Measurements from ENCODE around the gene TOP3B. TPM values are rescaled to one million over a fixed set of nuclear protein-coding genes. Genes with fewer than 3 reads are reported as not detected.

The TOP3B gene
- total RNA-seq, 4 donors from 2014 or later: 16.6 to 27.3 (median 22.8) TPM

DNA sequence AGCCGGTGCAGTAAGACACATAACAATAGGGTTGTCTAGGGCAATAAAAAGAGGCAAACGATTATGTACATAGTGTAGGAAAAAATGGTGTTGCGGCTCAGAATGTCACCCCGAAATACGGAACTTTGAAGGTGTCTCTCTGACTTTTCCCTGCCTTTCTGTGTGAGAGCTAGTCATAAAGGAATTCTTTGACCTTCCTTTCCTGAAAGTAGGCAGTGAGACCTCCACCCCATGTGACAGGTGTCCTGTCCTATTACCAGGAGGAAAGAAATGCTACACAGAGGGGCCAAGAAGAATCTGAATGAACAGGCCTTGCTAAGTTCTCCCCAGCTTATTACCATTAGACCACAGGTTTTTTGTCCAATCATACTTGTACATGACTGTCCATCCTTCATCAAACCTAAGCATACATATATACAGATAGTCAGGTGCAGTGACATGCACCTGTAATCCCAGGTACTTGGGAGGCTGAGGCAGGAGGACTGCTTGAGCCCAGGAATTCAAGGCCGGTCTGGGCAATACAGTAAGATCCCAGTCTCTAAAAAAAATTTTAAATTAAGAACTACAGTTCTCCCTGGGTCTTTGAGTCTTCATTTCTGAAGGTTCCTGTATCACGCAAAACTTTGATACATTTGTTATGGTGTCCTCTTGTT lies 16.1 kb upstream of the TOP3B start:
- TF ChIP-seq, protein P1, sequence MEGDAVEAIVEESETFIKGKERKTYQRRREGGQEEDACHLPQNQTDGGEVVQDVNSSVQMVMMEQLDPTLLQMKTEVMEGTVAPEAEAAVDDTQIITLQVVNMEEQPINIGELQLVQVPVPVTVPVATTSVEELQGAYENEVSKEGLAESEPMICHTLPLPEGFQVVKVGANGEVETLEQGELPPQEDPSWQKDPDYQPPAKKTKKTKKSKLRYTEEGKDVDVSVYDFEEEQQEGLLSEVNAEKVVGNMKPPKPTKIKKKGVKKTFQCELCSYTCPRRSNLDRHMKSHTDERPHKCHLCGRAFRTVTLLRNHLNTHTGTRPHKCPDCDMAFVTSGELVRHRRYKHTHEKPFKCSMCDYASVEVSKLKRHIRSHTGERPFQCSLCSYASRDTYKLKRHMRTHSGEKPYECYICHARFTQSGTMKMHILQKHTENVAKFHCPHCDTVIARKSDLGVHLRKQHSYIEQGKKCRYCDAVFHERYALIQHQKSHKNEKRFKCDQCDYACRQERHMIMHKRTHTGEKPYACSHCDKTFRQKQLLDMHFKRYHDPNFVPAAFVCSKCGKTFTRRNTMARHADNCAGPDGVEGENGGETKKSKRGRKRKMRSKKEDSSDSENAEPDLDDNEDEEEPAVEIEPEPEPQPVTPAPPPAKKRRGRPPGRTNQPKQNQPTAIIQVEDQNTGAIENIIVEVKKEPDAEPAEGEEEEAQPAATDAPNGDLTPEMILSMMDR (IDR thresholded peaks at IDR 0.05; ENCODE audit: low read depth): no peak

GRCh38 chr22:21996175-21996720 lies 13.7 kb upstream of the TOP3B start:
- TF ChIP-seq, protein P1 (IDR thresholded peaks at IDR 0.05; ENCODE audit: low read depth): no peak

DNA sequence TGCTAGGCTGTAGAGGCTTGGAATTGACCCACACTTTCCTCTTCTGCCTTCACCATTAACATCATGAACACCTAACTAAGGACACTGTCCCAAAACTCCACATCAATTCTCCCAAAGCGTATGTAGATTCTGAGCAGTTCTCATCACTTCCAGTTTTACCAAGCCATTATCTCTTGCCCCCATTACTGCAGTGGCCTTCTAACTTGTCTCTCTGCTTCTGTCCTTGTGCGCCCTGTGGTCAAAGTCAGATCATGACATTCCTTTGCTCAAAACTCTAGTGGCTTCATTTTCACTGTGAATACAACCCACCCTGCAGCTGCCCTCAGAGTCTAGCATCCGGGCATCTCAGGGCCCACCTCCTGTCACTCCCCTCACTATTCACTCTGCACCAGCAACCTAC lies 13.1 kb upstream of the TOP3B start:
- TF ChIP-seq, protein P1 (IDR thresholded peaks at IDR 0.05; ENCODE audit: low read depth): no peak

- TF ChIP-seq, protein P1 (IDR thresholded peaks at IDR 0.05; ENCODE audit: low read depth): no peak
Observed at GRCh38 chr22:21994881-21995444, 12.4 kb upstream of the TOP3B start.

DNA sequence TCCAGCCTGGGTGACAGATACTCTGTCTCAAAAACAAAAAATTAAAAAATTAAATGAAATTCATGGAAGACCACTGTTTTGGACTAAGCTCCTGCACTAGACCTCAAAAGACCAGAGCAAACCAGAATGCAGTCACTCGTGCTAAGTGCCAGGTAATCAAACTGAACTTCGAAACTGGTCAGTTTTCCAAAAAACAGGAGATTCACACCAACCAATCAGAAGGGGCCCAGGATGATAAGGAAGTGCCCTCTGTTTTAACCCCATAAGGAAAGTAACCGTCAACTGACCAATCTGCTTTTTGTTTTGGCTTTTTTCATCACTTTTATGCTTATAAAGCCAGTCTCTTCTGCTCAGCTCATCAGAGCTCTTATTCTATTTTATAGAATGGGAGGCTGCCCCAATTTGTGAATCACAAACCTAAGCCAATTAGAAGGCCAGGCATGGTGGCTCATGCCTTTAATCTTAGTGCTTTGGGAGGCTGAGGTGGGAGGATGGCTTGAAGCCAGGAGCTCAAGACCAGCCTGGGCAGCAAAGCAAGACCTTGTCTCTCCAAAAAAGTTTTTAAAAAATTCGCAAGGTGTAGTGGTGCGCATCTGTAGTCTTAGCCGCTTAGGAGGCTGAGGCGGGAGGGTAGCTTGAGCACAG lies 10.1 kb upstream of the TOP3B start:
- TF ChIP-seq, protein P1 (IDR thresholded peaks at IDR 0.05; ENCODE audit: low read depth): no peak

DNA sequence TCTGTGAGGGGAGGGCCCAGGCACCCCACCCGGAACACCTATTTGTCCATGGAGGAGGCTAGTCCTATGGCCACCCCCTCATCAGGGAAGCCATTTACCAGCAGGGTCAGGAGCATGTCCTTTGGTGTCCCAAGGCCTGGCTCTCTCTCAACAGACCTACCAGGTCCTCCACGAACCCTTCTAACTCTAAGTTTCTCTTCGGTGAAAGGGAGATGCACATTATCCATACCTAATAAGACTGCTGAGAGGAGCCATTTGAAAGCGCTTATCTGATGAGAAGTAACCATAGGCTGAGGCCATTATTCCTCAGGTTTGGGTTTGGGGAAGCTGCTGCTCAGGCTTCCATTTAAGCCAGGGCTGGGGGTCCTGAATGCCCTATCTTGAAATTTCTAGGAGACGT lies 9.2 kb upstream of the TOP3B start:
- TF ChIP-seq, protein P1 (IDR thresholded peaks at IDR 0.05; ENCODE audit: low read depth): no peak

GRCh38 chr22:21991304-21991596 lies 8.7 kb upstream of the TOP3B start:
- TF ChIP-seq, protein P1 (IDR thresholded peaks at IDR 0.05; ENCODE audit: low read depth): no peak
